ENCODE data around the gene HNRNPF. TPM values are rescaled to one million over a fixed set of nuclear protein-coding genes. Genes with fewer than 3 reads are reported as not detected.
A peak's percentile ranks its signal among the peaks of the same experiment; 100 is the strongest.

HNRNPF gene
- polyA plus RNA-seq, 2 of the 4 experiments (the other 2 are of a cell fraction): 228 to 271 TPM

DNA sequence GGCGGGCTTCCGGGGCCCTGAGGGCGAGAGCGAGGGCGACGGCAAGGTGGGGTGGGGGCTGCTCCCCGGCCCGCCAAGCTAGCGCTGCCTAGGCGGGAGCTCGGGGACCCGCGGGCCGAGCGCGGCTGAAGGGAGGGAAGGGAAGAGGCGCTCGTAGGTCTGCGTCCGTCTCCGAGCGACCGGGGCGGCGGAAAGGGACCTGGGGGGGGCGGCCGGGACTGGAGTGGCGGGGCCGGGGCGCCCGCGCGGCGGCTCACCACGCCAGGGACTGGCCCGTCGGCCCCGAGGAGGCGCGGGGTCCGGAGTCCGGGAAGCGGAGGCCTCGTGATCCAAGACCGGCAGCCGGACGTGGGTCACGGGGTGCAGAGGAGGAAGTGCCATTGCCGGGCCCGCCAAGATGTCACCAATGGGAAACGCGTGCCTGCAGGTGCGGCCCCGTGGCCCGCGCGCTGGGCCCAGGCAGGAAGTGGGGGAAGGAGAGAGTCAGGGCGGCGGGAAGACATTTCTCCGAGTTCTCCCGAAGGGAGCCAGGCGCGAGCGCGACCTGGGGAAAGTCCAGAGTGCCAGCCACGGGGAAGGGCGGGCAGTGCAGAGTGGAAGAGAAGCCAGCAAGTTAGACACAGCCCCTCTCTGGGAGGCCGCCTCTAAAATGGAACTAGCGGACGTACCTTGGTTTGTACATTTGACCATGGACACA, 11.9 kb downstream of the HNRNPF start:
- peak overlapping the region; percentile 99 for H3K4me2 ChIP-seq
- peaks cover 74% of the 10 kb centered on the region for H3K4me1 ChIP-seq
- POLR2A ChIA-PET: interaction anchor here (0.6 to 3.3 kb wide), 11 partner anchors 8 to 1757 kb away, joined by 3 to 38 read pairs (median 4); partner anchors contain the start of genes HNRNPF and ZNF487
- FAIRE-seq: no peak
- peak overlapping the region; percentile 65 for H3K4me3 ChIP-seq
- CTCF ChIA-PET: interaction anchor here (0.8 to 1.0 kb wide), 2 partner anchors 16 to 19 kb away, joined by 3 read pairs; no protein-coding TSS in a partner anchor
- peak; percentile 91 to 95 for DNase-seq (ENCODE audit: low read depth in 1 of 2, low spot score in 1 of 2)
- H3K27ac ChIP-seq: peak overlapping the region; percentile 86 to 97
- peak; percentile 86 for ATAC-seq
- under 1% methylated on average over 6 of the region's 70 CpGs for WGBS (ENCODE audit: missing lambda C conversion rate)
- no peaks in the 10 kb centered on the region for H3K9me3 ChIP-seq
- TF ChIP-seq ZNF302 (CRISPR knock-in tag; IDR thresholded peaks at IDR 0.05): no peak
- TF ChIP-seq CBX2 (IDR thresholded peaks at IDR 0.05; ENCODE audit: borderline replicate concordance, low read depth): no peak
- TF ChIP-seq RCOR1 (IDR thresholded peaks at IDR 0.05; ENCODE audit: low read depth, low read length): no peak
- TF ChIP-seq, protein P1, sequence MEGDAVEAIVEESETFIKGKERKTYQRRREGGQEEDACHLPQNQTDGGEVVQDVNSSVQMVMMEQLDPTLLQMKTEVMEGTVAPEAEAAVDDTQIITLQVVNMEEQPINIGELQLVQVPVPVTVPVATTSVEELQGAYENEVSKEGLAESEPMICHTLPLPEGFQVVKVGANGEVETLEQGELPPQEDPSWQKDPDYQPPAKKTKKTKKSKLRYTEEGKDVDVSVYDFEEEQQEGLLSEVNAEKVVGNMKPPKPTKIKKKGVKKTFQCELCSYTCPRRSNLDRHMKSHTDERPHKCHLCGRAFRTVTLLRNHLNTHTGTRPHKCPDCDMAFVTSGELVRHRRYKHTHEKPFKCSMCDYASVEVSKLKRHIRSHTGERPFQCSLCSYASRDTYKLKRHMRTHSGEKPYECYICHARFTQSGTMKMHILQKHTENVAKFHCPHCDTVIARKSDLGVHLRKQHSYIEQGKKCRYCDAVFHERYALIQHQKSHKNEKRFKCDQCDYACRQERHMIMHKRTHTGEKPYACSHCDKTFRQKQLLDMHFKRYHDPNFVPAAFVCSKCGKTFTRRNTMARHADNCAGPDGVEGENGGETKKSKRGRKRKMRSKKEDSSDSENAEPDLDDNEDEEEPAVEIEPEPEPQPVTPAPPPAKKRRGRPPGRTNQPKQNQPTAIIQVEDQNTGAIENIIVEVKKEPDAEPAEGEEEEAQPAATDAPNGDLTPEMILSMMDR (IDR thresholded peaks at IDR 0.05): no peak
- TF ChIP-seq, protein P2, sequence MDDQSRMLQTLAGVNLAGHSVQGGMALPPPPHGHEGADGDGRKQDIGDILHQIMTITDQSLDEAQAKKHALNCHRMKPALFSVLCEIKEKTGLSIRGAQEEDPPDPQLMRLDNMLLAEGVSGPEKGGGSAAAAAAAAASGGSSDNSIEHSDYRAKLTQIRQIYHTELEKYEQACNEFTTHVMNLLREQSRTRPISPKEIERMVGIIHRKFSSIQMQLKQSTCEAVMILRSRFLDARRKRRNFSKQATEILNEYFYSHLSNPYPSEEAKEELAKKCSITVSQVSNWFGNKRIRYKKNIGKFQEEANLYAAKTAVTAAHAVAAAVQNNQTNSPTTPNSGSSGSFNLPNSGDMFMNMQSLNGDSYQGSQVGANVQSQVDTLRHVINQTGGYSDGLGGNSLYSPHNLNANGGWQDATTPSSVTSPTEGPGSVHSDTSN (IDR thresholded peaks at IDR 0.05): no peak
- no peak for TF ChIP-seq FOXS1 (CRISPR knock-in tag; IDR thresholded peaks at IDR 0.05)
- TF ChIP-seq HOXB5 (CRISPR knock-in tag; IDR thresholded peaks at IDR 0.05): peak; percentile 74; the same call in 1 of the 2 replicates
- no peak for TF ChIP-seq RAD21 (conservative IDR thresholded peaks at IDR 0.05 in 1 of 2, IDR thresholded peaks at IDR 0.05 in 1 of 2)
- TF ChIP-seq FOSB (CRISPR knock-in tag; IDR thresholded peaks at IDR 0.05): no peak; the same call in none of the 2 replicates
- peak; percentile 55 to 93; a peak in 4 of 5 replicates for TF ChIP-seq JUN (IDR thresholded peaks at IDR 0.05)
- peak; percentile 85; the same call in 1 of the 2 replicates for TF ChIP-seq POLR2AphosphoS2 (conservative IDR thresholded peaks at IDR 0.05; ENCODE audit: low read length)
- no peak for TF ChIP-seq KDM1A (IDR thresholded peaks at IDR 0.05; ENCODE audit: low read depth)
- no peak for TF ChIP-seq JUNB (IDR thresholded peaks at IDR 0.05)
- TF ChIP-seq, protein P3, sequence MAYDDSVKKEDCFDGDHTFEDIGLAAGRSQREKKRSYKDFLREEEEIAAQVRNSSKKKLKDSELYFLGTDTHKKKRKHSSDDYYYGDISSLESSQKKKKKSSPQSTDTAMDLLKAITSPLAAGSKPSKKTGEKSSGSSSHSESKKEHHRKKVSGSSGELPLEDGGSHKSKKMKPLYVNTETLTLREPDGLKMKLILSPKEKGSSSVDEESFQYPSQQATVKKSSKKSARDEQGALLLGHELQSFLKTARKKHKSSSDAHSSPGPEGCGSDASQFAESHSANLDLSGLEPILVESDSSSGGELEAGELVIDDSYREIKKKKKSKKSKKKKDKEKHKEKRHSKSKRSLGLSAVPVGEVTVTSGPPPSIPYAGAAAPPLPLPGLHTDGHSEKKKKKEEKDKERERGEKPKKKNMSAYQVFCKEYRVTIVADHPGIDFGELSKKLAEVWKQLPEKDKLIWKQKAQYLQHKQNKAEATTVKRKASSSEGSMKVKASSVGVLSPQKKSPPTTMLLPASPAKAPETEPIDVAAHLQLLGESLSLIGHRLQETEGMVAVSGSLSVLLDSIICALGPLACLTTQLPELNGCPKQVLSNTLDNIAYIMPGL (CRISPR knock-in tag; IDR thresholded peaks at IDR 0.05; ENCODE audit: borderline replicate concordance): no peak
- peak; percentile 60; the same call in 1 of the 2 replicates for TF ChIP-seq TP53 (CRISPR knock-in tag; IDR thresholded peaks at IDR 0.05)
- no peak for TF ChIP-seq RARB (CRISPR knock-in tag; IDR thresholded peaks at IDR 0.05)
- TF ChIP-seq, protein P4, sequence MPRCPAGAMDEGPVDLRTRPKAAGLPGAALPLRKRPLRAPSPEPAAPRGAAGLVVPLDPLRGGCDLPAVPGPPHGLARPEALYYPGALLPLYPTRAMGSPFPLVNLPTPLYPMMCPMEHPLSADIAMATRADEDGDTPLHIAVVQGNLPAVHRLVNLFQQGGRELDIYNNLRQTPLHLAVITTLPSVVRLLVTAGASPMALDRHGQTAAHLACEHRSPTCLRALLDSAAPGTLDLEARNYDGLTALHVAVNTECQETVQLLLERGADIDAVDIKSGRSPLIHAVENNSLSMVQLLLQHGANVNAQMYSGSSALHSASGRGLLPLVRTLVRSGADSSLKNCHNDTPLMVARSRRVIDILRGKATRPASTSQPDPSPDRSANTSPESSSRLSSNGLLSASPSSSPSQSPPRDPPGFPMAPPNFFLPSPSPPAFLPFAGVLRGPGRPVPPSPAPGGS (IDR thresholded peaks at IDR 0.05): 0 out of 3 replicates have a peak, but pooled peaks have one; percentile 45
- TF ChIP-seq HOXA7 (CRISPR knock-in tag; IDR thresholded peaks at IDR 0.05): 0 out of 2 replicates have a peak, but pooled peaks have one; percentile 25
- no peak for TF ChIP-seq ZSCAN20 (CRISPR knock-in tag; IDR thresholded peaks at IDR 0.05)
- TF ChIP-seq EHMT2 (IDR thresholded peaks at IDR 0.05; ENCODE audit: low read depth): no peak
- TF ChIP-seq FOSL2 (IDR thresholded peaks at IDR 0.05): no peak
- no peak for TF ChIP-seq FOSL2 (CRISPR knock-in tag; IDR thresholded peaks at IDR 0.05)
- TF ChIP-seq ZFP36 (IDR thresholded peaks at IDR 0.05; ENCODE audit: borderline replicate concordance, partially characterized antibody): no peak
- peak; percentile 91 for TF ChIP-seq MYC (IDR thresholded peaks at IDR 0.05; ENCODE audit: borderline replicate concordance, low read length)
- TF ChIP-seq, protein P5, sequence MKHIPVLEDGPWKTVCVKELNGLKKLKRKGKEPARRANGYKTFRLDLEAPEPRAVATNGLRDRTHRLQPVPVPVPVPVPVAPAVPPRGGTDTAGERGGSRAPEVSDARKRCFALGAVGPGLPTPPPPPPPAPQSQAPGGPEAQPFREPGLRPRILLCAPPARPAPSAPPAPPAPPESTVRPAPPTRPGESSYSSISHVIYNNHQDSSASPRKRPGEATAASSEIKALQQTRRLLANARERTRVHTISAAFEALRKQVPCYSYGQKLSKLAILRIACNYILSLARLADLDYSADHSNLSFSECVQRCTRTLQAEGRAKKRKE (CRISPR knock-in tag; IDR thresholded peaks at IDR 0.05; ENCODE audit: low read depth): 0 out of 2 replicates have a peak, but pooled peaks have one; percentile 14
- TF ChIP-seq KDM5A (IDR thresholded peaks at IDR 0.05): no peak
- no peak for TF ChIP-seq CHD4 (IDR thresholded peaks at IDR 0.05; ENCODE audit: borderline replicate concordance)
- TF ChIP-seq SMC3 (IDR thresholded peaks at IDR 0.05): no peak
- TF ChIP-seq, protein P6, sequence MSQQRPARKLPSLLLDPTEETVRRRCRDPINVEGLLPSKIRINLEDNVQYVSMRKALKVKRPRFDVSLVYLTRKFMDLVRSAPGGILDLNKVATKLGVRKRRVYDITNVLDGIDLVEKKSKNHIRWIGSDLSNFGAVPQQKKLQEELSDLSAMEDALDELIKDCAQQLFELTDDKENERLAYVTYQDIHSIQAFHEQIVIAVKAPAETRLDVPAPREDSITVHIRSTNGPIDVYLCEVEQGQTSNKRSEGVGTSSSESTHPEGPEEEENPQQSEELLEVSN (IDR thresholded peaks at IDR 0.05; ENCODE audit: borderline replicate concordance, low read depth): peak; percentile 98
- TF ChIP-seq EP300 (IDR thresholded peaks at IDR 0.05): no peak
- TF ChIP-seq EHF (CRISPR knock-in tag; IDR thresholded peaks at IDR 0.05): peak; percentile 83
- no peak for TF ChIP-seq HDAC2 (IDR thresholded peaks at IDR 0.05)
- TF ChIP-seq HOXB13 (CRISPR knock-in tag; IDR thresholded peaks at IDR 0.05; ENCODE audit: low read depth): no peak
- peak; percentile 70; the same call in 1 of the 2 replicates for TF ChIP-seq NPAS2 (CRISPR knock-in tag; IDR thresholded peaks at IDR 0.05; ENCODE audit: borderline replicate concordance)

All from A549 (cell line).